Sigmoid colon (tissue), 7 donors: ENCODE data around the gene PREX1. TPM values are rescaled to one million over a fixed set of nuclear protein-coding genes. Genes with fewer than 3 reads are reported as not detected.

Source experiments
- DNase-seq: peaks from one replicate; pipeline ENCODE4 v3.0.0-alpha.2; 2019
- H3K27ac ChIP-seq, 4 donors: fragments of 200-600 bp; sonication (generic); one replicate each; pipeline ENCODE4 v1.5.1; 2016 to 2019; ENCODE audit warnings: mild to moderate bottlenecking in 1 of 4
- H3K27me3 ChIP-seq, 3 donors: fragments of 200-600 bp; sonication (generic); one replicate each; pipeline ENCODE4 v1.5.1; 2019; ENCODE audit warnings: mild to moderate bottlenecking in 1 of 3
- H3K36me3 ChIP-seq, 4 donors: fragments of 200-600 bp; sonication (generic); one replicate each; pipeline ENCODE4 v1.5.1; 2016 to 2019
- H3K4me1 ChIP-seq, 4 donors: fragments of 200-600 bp; sonication (generic); one replicate each; pipeline ENCODE4 v1.5.1; 2017 to 2019
- H3K4me3 ChIP-seq, 4 donors: fragments of 200-600 bp; sonication (generic); one replicate each; pipeline ENCODE4 v1.5.1; 2017 to 2019; ENCODE audit warnings: mild to moderate bottlenecking in 2 of 4, moderate library complexity in 1 of 4
- H3K9me3 ChIP-seq, 4 donors: fragments of 200-600 bp in 3 of 4; sonication (generic) in 3 of 4; one replicate each; pipeline versions ENCODE4 v1.5.1 to v1.6.1; 2013 to 2019
- EP300 ChIP-seq, 4 donors: sonication (generic); formaldehyde crosslinking; IDR thresholded peaks; one replicate each; pipeline ENCODE4 v1.6.1; 2017; ENCODE audit warnings: antibody characterized with exemption in 4 of 4
- POLR2A ChIP-seq, 2 donors: fragments of 450-650 bp; IDR thresholded peaks; one replicate each; pipeline ENCODE4 v1.6.1; 2016; ENCODE audit warnings: antibody characterized with exemption in 2 of 2, mild to moderate bottlenecking in 2 of 2, moderate library complexity in 2 of 2
- POLR2AphosphoS5 ChIP-seq, 4 donors: sonication (generic); formaldehyde crosslinking; IDR thresholded peaks; one replicate each; pipeline ENCODE4 v1.6.1; 2017; ENCODE audit warnings: antibody characterized with exemption in 4 of 4
- WGBS, 2 donors: extraction: QIAGEN DNeasy Blood & Tissue Kit; methylation state at CpG; one replicate each; pipeline ENCODE4 v1.1.7; 2013; 5-methylcytosine and 5-hydroxymethylcytosine counted together
- intact Hi-C: fragments of 100-400 bp; cut with DNase I; formaldehyde crosslinking; loops from one replicate; pipeline ENCODE4 v1.15.1; 2023
- polyA plus RNA-seq, 3 donors: library from polyadenylated mRNA; stranded (reverse); fragments of 200-250 nt; gene quantifications; one replicate each; pipeline ENCODE4 v1.2.3, GENCODE V29; 2013
- total RNA-seq, 4 donors: library from RNA; depleted of rRNA; stranded (reverse); fragments of >200 nt; gene quantifications; one replicate each; pipeline ENCODE4 v1.1.0, GENCODE V29; 2016
- TF ChIP-seq, protein P1 (sequence below), 4 experiments: fragments of 450-650 bp in 3 of 4; fragments of 200-600 bp in 1 of 4; IDR thresholded peaks; one replicate each; pipeline ENCODE4 v1.5.1; 2016 to 2019; ENCODE audit warnings: antibody characterized with exemption in 4 of 4, mild to moderate bottlenecking in 3 of 4, moderate library complexity in 2 of 4
- donor health status: healthy with polysubstance abuse.
- donor health status: Bipolar disorder and iron deficiency.
- donor health status: healthy.

PREX1 gene
- total and polyA plus RNA-seq, 7 donors: 5.4 to 22.9 (median 15.5) TPM

DNA sequence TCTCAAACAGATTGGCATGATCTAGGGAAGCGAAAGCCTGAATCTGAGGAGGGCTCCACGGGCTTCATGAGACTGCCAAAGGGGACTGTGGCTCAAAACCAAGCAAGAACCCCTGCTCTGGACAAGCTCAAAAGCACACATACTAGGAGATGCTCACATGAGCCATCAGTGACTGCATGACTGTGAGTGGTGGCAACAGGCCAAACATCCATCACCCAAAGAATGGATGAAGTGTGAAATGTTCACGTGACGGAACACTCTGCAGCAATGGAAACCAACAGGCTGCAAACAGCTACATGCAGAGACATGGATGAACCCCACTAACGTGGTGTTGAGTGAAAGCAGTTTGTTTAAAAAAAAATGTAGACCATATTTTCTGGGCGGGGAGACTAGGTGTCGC, 136.3 kb downstream of the PREX1 start:
- TF ChIP-seq, protein P1, sequence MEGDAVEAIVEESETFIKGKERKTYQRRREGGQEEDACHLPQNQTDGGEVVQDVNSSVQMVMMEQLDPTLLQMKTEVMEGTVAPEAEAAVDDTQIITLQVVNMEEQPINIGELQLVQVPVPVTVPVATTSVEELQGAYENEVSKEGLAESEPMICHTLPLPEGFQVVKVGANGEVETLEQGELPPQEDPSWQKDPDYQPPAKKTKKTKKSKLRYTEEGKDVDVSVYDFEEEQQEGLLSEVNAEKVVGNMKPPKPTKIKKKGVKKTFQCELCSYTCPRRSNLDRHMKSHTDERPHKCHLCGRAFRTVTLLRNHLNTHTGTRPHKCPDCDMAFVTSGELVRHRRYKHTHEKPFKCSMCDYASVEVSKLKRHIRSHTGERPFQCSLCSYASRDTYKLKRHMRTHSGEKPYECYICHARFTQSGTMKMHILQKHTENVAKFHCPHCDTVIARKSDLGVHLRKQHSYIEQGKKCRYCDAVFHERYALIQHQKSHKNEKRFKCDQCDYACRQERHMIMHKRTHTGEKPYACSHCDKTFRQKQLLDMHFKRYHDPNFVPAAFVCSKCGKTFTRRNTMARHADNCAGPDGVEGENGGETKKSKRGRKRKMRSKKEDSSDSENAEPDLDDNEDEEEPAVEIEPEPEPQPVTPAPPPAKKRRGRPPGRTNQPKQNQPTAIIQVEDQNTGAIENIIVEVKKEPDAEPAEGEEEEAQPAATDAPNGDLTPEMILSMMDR (IDR thresholded peaks at IDR 0.05): no peak
- TF ChIP-seq EP300 (IDR thresholded peaks at IDR 0.05) (no peak), POLR2AphosphoS5 (IDR thresholded peaks at IDR 0.05) (no peak), POLR2A (IDR thresholded peaks at IDR 0.05) (no peak)
- H3K9me3 ChIP-seq: no peaks in the 10 kb centered on the region
- H3K4me3 ChIP-seq: no peak overlapping the region
- no peaks in the 10 kb centered on the region for H3K27me3 ChIP-seq
- H3K36me3 ChIP-seq: peaks cover 0 to 4% (median 0%) of the 10 kb centered on the region in 4 donors
- H3K4me1 ChIP-seq: peaks cover 0 to 4% (median 3%) of the 10 kb centered on the region in 4 donors
- no peak overlapping the region for H3K27ac ChIP-seq
- intact Hi-C loops: no loop called here
- 87 to 93% methylated on average over 7 of the region's 7 CpGs for WGBS, 2 donors
- DNase-seq: no peak

DNA sequence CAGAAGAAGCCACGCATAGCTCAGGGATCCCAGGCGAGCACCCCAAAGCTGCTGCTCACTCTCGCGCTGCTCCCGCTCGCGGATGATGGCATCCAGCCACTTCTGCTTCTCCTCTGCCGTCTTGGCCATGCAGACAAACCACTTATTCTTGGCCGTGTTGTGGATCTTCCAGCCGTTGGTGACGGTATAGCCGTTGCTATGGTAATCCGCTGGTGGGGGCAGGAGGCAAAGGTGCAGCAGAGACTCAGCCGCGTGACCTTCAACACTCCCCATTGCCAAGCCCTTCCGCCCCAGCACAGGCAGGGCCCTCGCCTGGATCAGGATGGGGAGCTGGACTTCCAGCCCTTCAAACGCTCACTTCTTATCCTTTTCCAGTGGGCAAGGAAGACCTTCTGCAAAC, 136.9 kb downstream of the PREX1 start:
- intact Hi-C loops: no loop called here
- no peak for TF ChIP-seq EP300 (IDR thresholded peaks at IDR 0.05)
- TF ChIP-seq POLR2AphosphoS5 (IDR thresholded peaks at IDR 0.05): no peak
- TF ChIP-seq POLR2A (IDR thresholded peaks at IDR 0.05): no peak
- TF ChIP-seq, protein P1 (IDR thresholded peaks at IDR 0.05): no peak
- no peak for DNase-seq

DNA sequence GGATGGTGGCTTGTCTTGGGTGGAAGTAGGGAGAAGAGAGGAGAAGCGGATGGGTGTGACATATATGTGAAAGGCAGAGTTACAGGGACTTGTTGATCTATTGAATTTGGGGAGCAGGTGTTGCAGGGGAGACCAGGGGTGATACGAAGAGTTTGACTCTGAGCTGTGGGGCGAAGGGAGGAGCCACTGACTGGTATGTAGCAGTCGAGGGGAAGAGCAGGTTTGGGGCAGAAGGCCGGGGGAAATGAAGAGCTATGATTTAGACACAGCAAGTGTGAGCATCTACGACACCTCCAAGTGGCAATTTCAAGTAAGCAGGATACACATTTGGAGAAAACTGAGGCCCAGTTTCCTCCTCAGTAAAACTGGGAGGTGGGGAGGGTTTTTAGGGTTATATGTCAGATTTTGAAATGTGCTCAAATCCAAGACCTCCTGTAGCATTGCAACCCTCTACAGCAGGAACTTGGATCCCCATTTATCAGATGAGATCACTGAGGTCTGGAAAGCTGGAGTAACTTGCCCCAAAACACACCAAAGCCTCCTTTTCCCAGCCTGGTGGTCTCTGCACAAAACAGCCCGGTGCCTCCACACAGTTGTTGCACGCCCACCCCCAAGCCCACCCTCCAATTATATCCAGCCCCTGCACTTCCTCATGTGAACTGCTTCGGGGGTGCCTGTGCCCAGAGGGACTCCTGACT, 137.8 kb downstream of the PREX1 start:
- 86 to 92% methylated on average over 9 of the region's 9 CpGs for WGBS, 2 donors
- no peak for DNase-seq
- TF ChIP-seq POLR2AphosphoS5 (IDR thresholded peaks at IDR 0.05) (no peak), EP300 (IDR thresholded peaks at IDR 0.05) (no peak), POLR2A (IDR thresholded peaks at IDR 0.05) (no peak)
- TF ChIP-seq, protein P1 (IDR thresholded peaks at IDR 0.05): no peak
- Histone ChIP-seq H3K9me3 (no peaks in the 10 kb centered on the region), H3K4me1 (peaks cover 0 to 16% (median 11%) of the 10 kb centered on the region in 4 donors), H3K27me3 (no peaks in the 10 kb centered on the region), H3K36me3 (peaks cover 0 to 4% (median 0%) of the 10 kb centered on the region in 4 donors), H3K27ac (no peak overlapping the region), H3K4me3 (no peak overlapping the region)
- intact Hi-C loops: no loop called here

More for the DNA sequence above, 136.9 kb downstream of the PREX1 start:
- Histone ChIP-seq H3K4me1 (peaks cover 0 to 10% (median 9%) of the 10 kb centered on the region in 4 donors), H3K27ac (no peak overlapping the region), H3K36me3 (peaks cover 0 to 4% (median 0%) of the 10 kb centered on the region in 4 donors), H3K4me3 (no peak overlapping the region), H3K9me3 (no peaks in the 10 kb centered on the region), H3K27me3 (no peaks in the 10 kb centered on the region)
- 49 to 76% methylated on average over 18 of the region's 18 CpGs for WGBS, 2 donors

DNA sequence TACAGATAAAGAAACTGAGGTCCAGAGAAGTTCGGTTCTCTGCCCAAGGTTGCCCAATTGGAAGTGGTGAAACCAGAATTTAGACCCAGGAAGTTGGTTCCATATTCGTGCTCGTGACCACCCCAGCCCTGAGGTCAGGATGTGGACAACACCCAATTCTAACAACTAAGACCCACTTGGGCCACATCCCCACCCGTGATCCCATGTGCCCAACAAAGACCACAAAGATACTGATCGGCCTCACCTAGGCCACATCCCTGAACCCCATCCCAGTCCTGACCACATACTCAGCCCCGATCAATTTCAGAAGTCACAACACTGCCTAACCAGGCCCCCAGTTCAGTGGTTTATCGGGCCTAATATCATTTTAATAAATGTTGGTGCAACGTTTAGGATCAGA, 138.4 kb downstream of the PREX1 start:
- H3K27ac ChIP-seq: no peak overlapping the region
- TF ChIP-seq, protein P1 (IDR thresholded peaks at IDR 0.05): no peak
- TF ChIP-seq POLR2AphosphoS5 (IDR thresholded peaks at IDR 0.05): no peak
- TF ChIP-seq EP300 (IDR thresholded peaks at IDR 0.05): no peak
- TF ChIP-seq POLR2A (IDR thresholded peaks at IDR 0.05): no peak
- DNase-seq: no peak
- intact Hi-C loops: no loop called here
- 78 to 89% methylated on average over 8 of the region's 8 CpGs for WGBS, 2 donors
- H3K4me3 ChIP-seq: no peak overlapping the region
- no peaks in the 10 kb centered on the region for H3K27me3 ChIP-seq
- peaks cover 0 to 16% (median 15%) of the 10 kb centered on the region in 4 donors for H3K4me1 ChIP-seq
- H3K36me3 ChIP-seq: peaks cover 0 to 4% (median 0%) of the 10 kb centered on the region in 4 donors
- no peaks in the 10 kb centered on the region for H3K9me3 ChIP-seq
